Progenitor cell of endocrine pancreas (in vitro differentiated cells): ENCODE results near the gene HDDC3. TPM values are rescaled to one million over a fixed set of nuclear protein-coding genes. Genes with fewer than 3 reads are reported as not detected.

Source experiments
- DNase-seq: peaks from one replicate; pipeline ENCODE4 v3.0.0; 2021; ENCODE audit warnings: low spot score; ENCODE audit not compliant: unreplicated experiment
- H3K27ac Mint-ChIP-seq: 2 replicates; pipeline ENCODE4 v1.8.0; 2021; ENCODE audit warnings: mild to moderate bottlenecking, moderate library complexity, mixed read lengths
- H3K27me3 Mint-ChIP-seq: 2 replicates; pipeline ENCODE4 v1.8.0; 2021; ENCODE audit warnings: mixed read lengths
- H3K36me3 Mint-ChIP-seq: 2 replicates; pipeline ENCODE4 v1.8.0; 2022; ENCODE audit warnings: mixed read lengths; ENCODE audit not compliant: insufficient read depth
- H3K4me1 Mint-ChIP-seq: 2 replicates; pipeline ENCODE4 v1.8.0; 2021; ENCODE audit warnings: low read depth, mixed read lengths
- H3K4me3 Mint-ChIP-seq: 2 replicates; pipeline ENCODE4 v1.8.0; 2021; ENCODE audit warnings: low read depth, mild to moderate bottlenecking, moderate library complexity, mixed read lengths
- H3K9me3 Mint-ChIP-seq: 2 replicates; pipeline ENCODE4 v1.8.0; 2021; ENCODE audit warnings: low read depth, mixed read lengths
- CTCF ChIP-seq: fragments of 200-600 bp; sonication (generic); IDR thresholded peaks from one replicate; pipeline ENCODE4 v1.5.0; 2021; ENCODE audit warnings: antibody characterized with exemption, mild to moderate bottlenecking; ENCODE audit not compliant: unreplicated experiment
- total RNA-seq: library from RNA; stranded (reverse); gene quantifications from 2 replicates; pipeline ENCODE4 v1.2.1, GENCODE V29; 2021

The HDDC3 gene
- total RNA-seq, 1 donor from 2014 or later = 14.5 TPM

GRCh38 chr15:90916461-90916860, 15.9 kb downstream of the HDDC3 start:
- Mint-ChIP-seq H3K4me1 (no peaks in the 10 kb centered on the region), H3K27me3 (no peaks in the 10 kb centered on the region), H3K9me3 (no peaks in the 10 kb centered on the region), H3K4me3 (no peak overlapping the region), H3K36me3 (peaks cover 23% of the 10 kb centered on the region), H3K27ac (no peak overlapping the region)
- TF ChIP-seq CTCF = no peak
- DNase-seq = no peak

- H3K9me3 Mint-ChIP-seq = no peaks in the 10 kb centered on the region
- H3K4me3 Mint-ChIP-seq = no peak overlapping the region
- no peak for TF ChIP-seq CTCF
- no peak overlapping the region for H3K27ac Mint-ChIP-seq
- H3K4me1 Mint-ChIP-seq = no peaks in the 10 kb centered on the region
- DNase-seq = no peak
- no peaks in the 10 kb centered on the region for H3K27me3 Mint-ChIP-seq
- peaks cover 21% of the 10 kb centered on the region for H3K36me3 Mint-ChIP-seq
These were observed 16.4 kb downstream of the HDDC3 start for GRCh38 chr15:90915808-90916440.

- H3K27me3 Mint-ChIP-seq = no peaks in the 10 kb centered on the region
- no peak for DNase-seq
- peaks cover 21% of the 10 kb centered on the region for H3K36me3 Mint-ChIP-seq
- no peaks in the 10 kb centered on the region for H3K4me1 Mint-ChIP-seq
- H3K4me3 Mint-ChIP-seq = no peak overlapping the region
- no peaks in the 10 kb centered on the region for H3K9me3 Mint-ChIP-seq
- TF ChIP-seq CTCF = no peak
- no peak overlapping the region for H3K27ac Mint-ChIP-seq
These were observed 17.0 kb downstream of the HDDC3 start for GRCh38 chr15:90915216-90915807.

- Mint-ChIP-seq H3K4me3 (no peak overlapping the region), H3K27me3 (no peaks in the 10 kb centered on the region), H3K27ac (no peak overlapping the region), H3K4me1 (no peaks in the 10 kb centered on the region), H3K36me3 (peaks cover 19% of the 10 kb centered on the region), H3K9me3 (no peaks in the 10 kb centered on the region)
- no peak for TF ChIP-seq CTCF
- DNase-seq = no peak
These were observed 17.9 kb downstream of the HDDC3 start for GRCh38 chr15:90914305-90915080.

- Mint-ChIP-seq H3K4me3 (no peak overlapping the region), H3K27ac (no peak overlapping the region), H3K9me3 (no peaks in the 10 kb centered on the region), H3K4me1 (no peaks in the 10 kb centered on the region), H3K27me3 (no peaks in the 10 kb centered on the region), H3K36me3 (peaks cover 17% of the 10 kb centered on the region)
- TF ChIP-seq CTCF = no peak
- DNase-seq = no peak
These were observed 18.9 kb downstream of the HDDC3 start for GRCh38 chr15:90913398-90913944.
